ENCODE data around the gene RBM46. TPM values are rescaled to one million over a fixed set of nuclear protein-coding genes. Genes with fewer than 3 reads are reported as not detected.
A peak's percentile ranks its signal among the peaks of the same experiment; 100 is the strongest.

RBM46 gene
- polyA plus RNA-seq, 1 donor from 2014 or later, result not detected

GRCh38 chr4:154778264-154778663 lies 2.8 kb upstream of the RBM46 start:
- Mint-ChIP-seq H3K36me3 (peaks cover 1% of the 10 kb centered on the region), H3K27ac (no peak overlapping the region), H3K4me1 (no peaks in the 10 kb centered on the region), H3K4me3 (no peak overlapping the region), H3K9me3 (peaks cover 2 to 14% (median 6%) of the 10 kb centered on the region in 3 donors), H3K27me3 (peaks cover 1% of the 10 kb centered on the region)

DNA sequence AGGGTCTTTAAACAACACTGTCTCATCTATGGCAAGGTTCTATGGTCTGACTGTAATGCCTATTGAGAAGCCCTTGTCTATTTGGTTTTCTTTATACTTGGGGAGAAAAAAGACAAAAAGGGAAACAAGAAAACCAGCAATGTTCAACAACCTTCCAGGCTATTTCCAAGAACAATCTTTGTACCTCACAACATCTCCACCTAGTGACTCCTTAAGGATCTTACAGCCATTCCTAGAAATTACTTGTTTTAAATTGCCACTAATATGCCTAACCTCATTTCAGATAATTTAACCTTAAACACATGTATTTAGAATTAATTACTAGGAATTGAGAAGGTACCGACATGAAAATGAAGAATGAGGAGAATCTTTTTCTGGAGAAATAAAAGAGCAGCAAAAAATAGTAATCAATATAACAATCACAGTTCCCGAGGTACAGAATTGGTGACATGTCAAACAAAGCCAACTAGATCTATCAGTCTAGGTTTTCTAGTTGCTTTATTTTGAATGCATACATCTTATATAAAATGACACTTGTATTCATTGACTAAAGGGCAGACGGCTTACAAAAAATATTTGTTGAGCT lies 1.6 kb upstream of the RBM46 start:
- peaks cover 1% of the 10 kb centered on the region for H3K36me3 Mint-ChIP-seq
- H3K27ac Mint-ChIP-seq, result no peak overlapping the region
- no peak overlapping the region for H3K4me3 Mint-ChIP-seq
- no peaks in the 10 kb centered on the region for H3K4me1 Mint-ChIP-seq
- peaks cover 1% of the 10 kb centered on the region for H3K27me3 Mint-ChIP-seq
- peaks cover 2 to 14% (median 6%) of the 10 kb centered on the region in 3 donors for H3K9me3 Mint-ChIP-seq

DNA sequence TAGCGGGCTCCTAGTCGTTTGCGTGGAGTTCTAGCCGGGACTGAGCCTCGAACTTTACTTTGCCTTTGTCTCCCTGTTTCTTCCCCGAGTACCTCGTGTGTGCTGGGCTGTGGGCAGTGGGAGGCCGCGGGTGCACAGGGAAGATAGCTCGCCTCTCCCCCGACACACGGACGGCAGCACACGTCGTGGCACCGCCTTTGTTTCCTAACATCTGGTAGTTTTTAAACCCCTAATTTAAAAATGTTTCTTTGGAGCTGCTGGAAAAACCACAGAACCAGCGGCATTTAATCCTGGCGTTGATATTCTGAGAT lies 866 bp downstream of the RBM46 start:
- H3K27me3 Mint-ChIP-seq, result no peaks in the 10 kb centered on the region
- peaks cover 0 to 8% (median 0%) of the 10 kb centered on the region in 3 donors for H3K9me3 Mint-ChIP-seq
- H3K27ac Mint-ChIP-seq, result no peak overlapping the region
- H3K4me3 Mint-ChIP-seq, result peak overlapping the region in 1 of 4 donors; percentile 58
- no peaks in the 10 kb centered on the region for H3K4me1 Mint-ChIP-seq
- H3K36me3 Mint-ChIP-seq, result no peaks in the 10 kb centered on the region

GRCh38 chr4:154807042-154807630 lies 26.1 kb downstream of the RBM46 start:
- Mint-ChIP-seq H3K4me1 (no peaks in the 10 kb centered on the region), H3K27ac (no peak overlapping the region), H3K27me3 (peaks cover 2% of the 10 kb centered on the region), H3K36me3 (no peaks in the 10 kb centered on the region), H3K4me3 (no peak overlapping the region), H3K9me3 (peaks cover 0 to 3% (median 0%) of the 10 kb centered on the region in 3 donors)

DNA sequence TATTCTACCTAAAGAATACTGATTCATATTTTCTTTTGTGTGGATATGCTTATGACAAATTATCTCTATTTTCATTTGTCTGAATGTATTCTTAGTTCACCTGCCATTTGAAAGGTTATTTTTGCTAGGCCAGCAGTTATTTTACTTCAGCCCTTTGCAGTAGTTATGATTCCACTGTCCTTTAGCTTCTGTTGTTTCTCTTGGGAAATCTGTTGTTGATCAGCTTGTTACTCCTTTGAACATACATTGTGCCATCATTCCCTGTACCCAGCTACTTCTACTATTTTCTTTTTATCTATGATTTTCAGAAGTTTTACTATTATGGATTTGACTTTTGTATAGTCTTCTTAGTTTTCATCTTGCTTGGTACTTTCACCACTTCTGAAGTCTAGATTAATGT lies 37.2 kb downstream of the RBM46 start:
- no peaks in the 10 kb centered on the region for H3K36me3 Mint-ChIP-seq
- peaks cover 0 to 2% (median 0%) of the 10 kb centered on the region in 3 donors for H3K9me3 Mint-ChIP-seq
- H3K4me3 Mint-ChIP-seq, result no peak overlapping the region
- H3K27ac Mint-ChIP-seq, result peak overlapping the region in 1 of 3 donors; percentile 13
- no peaks in the 10 kb centered on the region for H3K4me1 Mint-ChIP-seq
- no peaks in the 10 kb centered on the region for H3K27me3 Mint-ChIP-seq

DNA sequence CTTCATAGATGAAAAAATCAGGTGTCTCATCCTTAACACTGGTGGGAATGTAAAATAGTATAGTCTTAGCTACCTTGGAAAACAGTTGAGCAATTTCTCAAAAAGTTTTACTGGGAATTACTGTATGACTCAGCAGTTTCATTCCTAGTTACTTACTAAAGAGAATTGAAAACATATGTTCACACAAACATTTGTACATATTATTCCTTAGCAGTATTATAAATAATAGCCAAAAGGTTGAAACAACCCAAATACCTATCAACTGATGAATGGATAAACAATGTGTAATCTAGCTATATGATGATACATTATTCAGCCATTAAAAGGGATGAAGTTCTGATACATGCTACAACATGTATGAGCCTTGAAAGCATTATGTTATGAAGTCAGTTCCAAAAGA lies 41.7 kb downstream of the RBM46 start:
- no peak overlapping the region for H3K27ac Mint-ChIP-seq
- no peaks in the 10 kb centered on the region for H3K27me3 Mint-ChIP-seq
- no peaks in the 10 kb centered on the region for H3K4me1 Mint-ChIP-seq
- H3K4me3 Mint-ChIP-seq, result no peak overlapping the region
- H3K9me3 Mint-ChIP-seq, result no peaks in the 10 kb centered on the region
- H3K36me3 Mint-ChIP-seq, result no peaks in the 10 kb centered on the region

- Mint-ChIP-seq H3K9me3 (peaks cover 2 to 14% (median 8%) of the 10 kb centered on the region in 3 donors), H3K36me3 (no peaks in the 10 kb centered on the region), H3K27me3 (no peaks in the 10 kb centered on the region), H3K4me3 (no peak overlapping the region), H3K4me1 (no peaks in the 10 kb centered on the region), H3K27ac (no peak overlapping the region)
Measured at GRCh38 chr4:154836030-154836429, 55.0 kb downstream of the RBM46 start.

GRCh38 chr4:154836513-154836912 lies 55.4 kb downstream of the RBM46 start:
- H3K4me1 Mint-ChIP-seq, result no peaks in the 10 kb centered on the region
- H3K9me3 Mint-ChIP-seq, result peaks cover 2 to 14% (median 8%) of the 10 kb centered on the region in 3 donors

GRCh38 chr4:154838155-154838554 lies 57.1 kb downstream of the RBM46 start:
- Mint-ChIP-seq H3K36me3 (no peaks in the 10 kb centered on the region), H3K4me3 (no peak overlapping the region), H3K27ac (no peak overlapping the region), H3K9me3 (peaks cover 2 to 13% (median 6%) of the 10 kb centered on the region in 3 donors), H3K27me3 (no peaks in the 10 kb centered on the region), H3K4me1 (no peaks in the 10 kb centered on the region)

More at GRCh38 chr4:154836513-154836912, 55.4 kb downstream of the RBM46 start:
- H3K27me3 Mint-ChIP-seq, result no peaks in the 10 kb centered on the region
- no peak overlapping the region for H3K4me3 Mint-ChIP-seq
- no peak overlapping the region for H3K27ac Mint-ChIP-seq
- H3K36me3 Mint-ChIP-seq, result no peaks in the 10 kb centered on the region

DNA sequence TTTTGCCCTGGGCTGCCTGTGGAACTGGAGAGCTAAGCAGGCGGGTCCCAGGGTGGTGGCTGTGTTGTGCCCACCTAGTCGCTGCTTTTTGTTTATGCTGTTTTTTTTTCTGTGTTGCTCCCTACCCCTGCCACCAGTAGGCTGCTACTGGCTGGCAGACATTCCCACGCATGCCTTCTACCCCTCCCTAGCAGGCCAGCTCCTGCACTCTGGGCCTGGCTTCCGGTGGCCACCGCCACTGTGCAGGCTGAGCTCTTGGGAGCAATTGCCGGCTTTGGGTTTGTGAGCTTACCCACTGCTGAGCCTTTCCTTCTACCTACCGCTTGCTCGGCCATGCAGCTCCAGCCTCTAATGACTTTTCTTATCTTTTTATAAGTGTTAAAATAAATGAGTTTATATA lies 57.6 kb downstream of the RBM46 start:
- Mint-ChIP-seq H3K4me1 (no peaks in the 10 kb centered on the region), H3K9me3 (peaks cover 2 to 8% (median 3%) of the 10 kb centered on the region in 3 donors), H3K27me3 (no peaks in the 10 kb centered on the region)

GRCh38 chr4:154854362-154854761 lies 73.3 kb downstream of the RBM46 start:
- no peaks in the 10 kb centered on the region for H3K36me3 Mint-ChIP-seq
- peaks cover 2% of the 10 kb centered on the region for H3K27me3 Mint-ChIP-seq
- H3K4me1 Mint-ChIP-seq, result no peaks in the 10 kb centered on the region
- H3K9me3 Mint-ChIP-seq, result peaks cover 0 to 2% (median 0%) of the 10 kb centered on the region in 3 donors
- no peak overlapping the region for H3K4me3 Mint-ChIP-seq
- H3K27ac Mint-ChIP-seq, result no peak overlapping the region

More for the DNA sequence above, 57.6 kb downstream of the RBM46 start:
- Mint-ChIP-seq H3K36me3 (no peaks in the 10 kb centered on the region), H3K27ac (no peak overlapping the region), H3K4me3 (no peak overlapping the region)

- Mint-ChIP-seq H3K27ac (no peak overlapping the region), H3K9me3 (peaks cover under 1 to 5% (median 3%) of the 10 kb centered on the region in 3 donors), H3K36me3 (no peaks in the 10 kb centered on the region), H3K4me3 (no peak overlapping the region), H3K27me3 (no peaks in the 10 kb centered on the region), H3K4me1 (no peaks in the 10 kb centered on the region)
Measured at GRCh38 chr4:154858166-154858565, 77.1 kb downstream of the RBM46 start.

DNA sequence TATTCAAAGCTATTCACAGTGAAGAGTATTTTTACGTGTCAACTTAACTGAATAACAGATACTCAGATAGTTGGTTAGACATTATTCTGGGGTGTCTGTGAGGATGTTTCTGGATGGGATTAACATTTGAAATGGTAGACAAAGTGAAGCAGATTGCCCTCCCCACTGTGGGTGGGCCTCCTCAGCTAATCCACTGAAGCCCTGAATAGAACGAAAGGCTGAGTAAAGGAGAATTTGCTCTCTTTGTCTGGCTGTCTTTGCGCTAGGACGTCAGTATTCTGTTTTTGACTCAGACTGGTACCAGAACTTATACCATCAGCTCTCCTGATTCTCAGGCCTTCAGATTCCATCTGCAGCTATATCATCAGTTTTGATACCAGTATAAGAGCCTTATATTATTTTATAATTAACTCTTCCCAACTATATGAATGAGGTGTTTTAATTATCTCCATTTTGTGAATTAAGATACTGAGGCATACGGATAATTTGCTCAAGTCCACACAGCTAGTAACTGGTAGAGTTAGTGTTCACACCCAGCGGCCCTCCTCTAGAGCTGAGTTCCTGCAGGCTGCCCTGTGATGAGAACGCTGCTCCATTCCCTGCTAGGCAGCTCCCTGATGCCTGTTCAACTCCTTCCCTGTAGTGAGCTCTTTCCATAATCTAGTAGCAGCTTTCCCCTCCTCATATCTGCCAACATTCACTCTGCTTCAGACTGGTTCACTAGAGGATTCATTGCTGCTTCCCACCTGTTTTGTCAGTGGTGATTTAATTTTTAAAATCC lies 87.5 kb downstream of the RBM46 start:
- H3K27me3 Mint-ChIP-seq, result no peaks in the 10 kb centered on the region
- peaks cover 1 to 17% (median 6%) of the 10 kb centered on the region in 3 donors for H3K9me3 Mint-ChIP-seq
- H3K4me1 Mint-ChIP-seq, result no peaks in the 10 kb centered on the region
- H3K27ac Mint-ChIP-seq, result no peak overlapping the region
- peak overlapping the region in 1 of 4 donors; percentile 25 for H3K4me3 Mint-ChIP-seq
- peaks cover 2% of the 10 kb centered on the region for H3K36me3 Mint-ChIP-seq

GRCh38 chr4:154869301-154869700 lies 88.2 kb downstream of the RBM46 start:
- Mint-ChIP-seq H3K4me3 (no peak overlapping the region), H3K9me3 (peaks cover 1 to 11% (median 6%) of the 10 kb centered on the region in 3 donors), H3K27me3 (no peaks in the 10 kb centered on the region), H3K4me1 (no peaks in the 10 kb centered on the region), H3K36me3 (no peaks in the 10 kb centered on the region), H3K27ac (no peak overlapping the region)

GRCh38 chr4:154872198-154872597 lies 91.1 kb downstream of the RBM46 start:
- Mint-ChIP-seq H3K9me3 (peaks cover 1 to 10% (median 6%) of the 10 kb centered on the region in 3 donors), H3K27ac (peak overlapping the region in 1 of 3 donors; percentile 7), H3K4me1 (no peaks in the 10 kb centered on the region), H3K4me3 (no peak overlapping the region), H3K36me3 (no peaks in the 10 kb centered on the region), H3K27me3 (no peaks in the 10 kb centered on the region)

All from IgD-negative memory B cell (primary cell).